HG03139 (cell line): Measurements from ENCODE around the gene BTLA.
"Not testable (repeated sequence)": the region's sequence is repeated elsewhere in the genome, so short reads cannot be mapped to it uniquely, and the experiment has no call there.

ENCODE experiments used
- ATAC-seq: cut with Tn5 transposase; IDR thresholded peaks from one replicate; pipeline ENCODE4 v1.9.1; 2021; ENCODE audit not compliant: unreplicated experiment

The BTLA gene

GRCh38 chr3:112456147-112456546 is 43.1 kb downstream of the BTLA start:
- ATAC-seq: no peak

GRCh38 chr3:112448939-112449338 is 50.3 kb downstream of the BTLA start:
- no peak for ATAC-seq

GRCh38 chr3:112446343-112446742 is 52.9 kb downstream of the BTLA start:
- ATAC-seq: no peak

GRCh38 chr3:112445839-112446238 is 53.4 kb downstream of the BTLA start:
- ATAC-seq: no peak

GRCh38 chr3:112437146-112438022 is 61.9 kb downstream of the BTLA start:
- ATAC-seq: no peak

GRCh38 chr3:112429960-112430359 is 69.3 kb downstream of the BTLA start:
- no peak for ATAC-seq

GRCh38 chr3:112427123-112427522 is 72.1 kb downstream of the BTLA start:
- no peak for ATAC-seq

- no peak for ATAC-seq
These were observed 73.2 kb downstream of the BTLA start for GRCh38 chr3:112425858-112426750.

GRCh38 chr3:112425382-112425781 is 73.9 kb downstream of the BTLA start:
- no peak for ATAC-seq

- ATAC-seq: no peak
These were observed 74.9 kb downstream of the BTLA start for GRCh38 chr3:112424394-112424793.

GRCh38 chr3:112422921-112423320 is 76.4 kb downstream of the BTLA start:
- not testable (repeated sequence) for ATAC-seq

- not testable (repeated sequence) for ATAC-seq
These were observed 80.7 kb downstream of the BTLA start for GRCh38 chr3:112418526-112418925.

- ATAC-seq: no peak
These were observed 81.5 kb downstream of the BTLA start for GRCh38 chr3:112417696-112418318.

GRCh38 chr3:112416391-112417212 is 82.7 kb downstream of the BTLA start:
- no peak for ATAC-seq

GRCh38 chr3:112415390-112415789 is 83.9 kb downstream of the BTLA start:
- ATAC-seq: no peak
